ENCODE measurements around the gene LPXN.

DNA sequence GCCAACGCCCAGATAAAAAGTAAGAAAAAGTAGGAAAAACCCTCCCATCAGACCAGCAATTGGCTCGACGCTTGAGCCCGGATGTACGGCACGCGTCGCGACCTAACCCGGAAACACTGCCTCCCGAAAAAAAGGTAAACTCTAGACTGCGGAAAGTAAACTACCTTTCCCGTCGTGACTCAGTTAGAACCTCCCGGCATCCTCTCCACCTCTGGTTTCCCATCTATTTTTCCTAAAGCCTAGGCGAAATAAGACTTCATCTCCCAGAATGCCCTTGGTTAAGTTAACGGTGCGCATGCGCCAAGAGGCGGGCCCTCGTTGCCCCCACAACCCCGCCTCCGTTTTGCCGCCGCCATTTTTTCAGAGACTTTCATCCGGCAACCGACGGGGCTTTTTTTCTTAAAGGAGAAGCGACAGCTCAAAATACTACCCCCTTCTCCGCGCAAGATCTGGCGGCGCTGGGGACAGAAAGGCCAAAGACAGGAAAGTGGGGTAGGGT lies 2.5 kb upstream of the LPXN start:
- TF ChIP-seq ZFX (IDR thresholded peaks at IDR 0.05; ENCODE audit: borderline replicate concordance) = no peak
- TF ChIP-seq, protein P1, sequence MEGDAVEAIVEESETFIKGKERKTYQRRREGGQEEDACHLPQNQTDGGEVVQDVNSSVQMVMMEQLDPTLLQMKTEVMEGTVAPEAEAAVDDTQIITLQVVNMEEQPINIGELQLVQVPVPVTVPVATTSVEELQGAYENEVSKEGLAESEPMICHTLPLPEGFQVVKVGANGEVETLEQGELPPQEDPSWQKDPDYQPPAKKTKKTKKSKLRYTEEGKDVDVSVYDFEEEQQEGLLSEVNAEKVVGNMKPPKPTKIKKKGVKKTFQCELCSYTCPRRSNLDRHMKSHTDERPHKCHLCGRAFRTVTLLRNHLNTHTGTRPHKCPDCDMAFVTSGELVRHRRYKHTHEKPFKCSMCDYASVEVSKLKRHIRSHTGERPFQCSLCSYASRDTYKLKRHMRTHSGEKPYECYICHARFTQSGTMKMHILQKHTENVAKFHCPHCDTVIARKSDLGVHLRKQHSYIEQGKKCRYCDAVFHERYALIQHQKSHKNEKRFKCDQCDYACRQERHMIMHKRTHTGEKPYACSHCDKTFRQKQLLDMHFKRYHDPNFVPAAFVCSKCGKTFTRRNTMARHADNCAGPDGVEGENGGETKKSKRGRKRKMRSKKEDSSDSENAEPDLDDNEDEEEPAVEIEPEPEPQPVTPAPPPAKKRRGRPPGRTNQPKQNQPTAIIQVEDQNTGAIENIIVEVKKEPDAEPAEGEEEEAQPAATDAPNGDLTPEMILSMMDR (IDR thresholded peaks at IDR 0.05) = no peak

Measured in 22Rv1 (cell line).